Heart left ventricle (tissue), 16 donors: ENCODE data around the gene CCDC74B. TPM values are rescaled to one million over a fixed set of nuclear protein-coding genes. Genes with fewer than 3 reads are reported as not detected.
"Not testable (repeated sequence)": the region's sequence is repeated elsewhere in the genome, so short reads cannot be mapped to it uniquely, and the experiment has no call there.

Experiments
- ATAC-seq, 4 donors: fragments of 200-7000 bp; cut with Tn5 transposase; one replicate each; pipeline ENCODE4 v1.9.1; 2020 to 2022; ENCODE audit warnings: moderate library complexity in 4 of 4, mild to moderate bottlenecking in 3 of 4, moderate number of reproducible peaks in 1 of 4
- DNase-seq, 5 donors: peaks; one replicate each; pipeline ENCODE4 v3.0.0-alpha.2; 2020
- H3K27ac ChIP-seq, 12 donors: fragments of 200-600 bp; sonication (generic) in 4 of 12; one replicate each; pipeline versions ENCODE4 v1.5.0 to v1.8.0; 2016 to 2022; ENCODE audit warnings: mild to moderate bottlenecking in 2 of 12
- H3K27me3 ChIP-seq, 9 donors: fragments of 200-600 bp; sonication (generic) in 2 of 9; one replicate each; pipeline versions ENCODE4 v1.5.1 to v1.8.0; 2016 to 2022; ENCODE audit warnings: mild to moderate bottlenecking in 3 of 9
- H3K36me3 ChIP-seq, 9 donors: fragments of 200-600 bp; sonication (generic) in 2 of 9; one replicate each; pipeline versions ENCODE4 v1.5.0 to v1.8.0; 2018 to 2022; ENCODE audit warnings: mild to moderate bottlenecking in 2 of 9
- H3K4me1 ChIP-seq, 12 donors: fragments of 200-600 bp; sonication (generic) in 4 of 12; one replicate each; pipeline versions ENCODE4 v1.5.0 to v1.8.0; 2016 to 2022; ENCODE audit warnings: mild to moderate bottlenecking in 3 of 12
- H3K4me3 ChIP-seq, 12 donors: fragments of 200-600 bp; sonication (generic) in 4 of 12; one replicate each; pipeline versions ENCODE4 v1.5.0 to v1.8.0; 2017 to 2022; ENCODE audit warnings: mild to moderate bottlenecking in 9 of 12, moderate library complexity in 4 of 12
- H3K9me3 ChIP-seq, 12 donors: fragments of 200-600 bp; sonication (generic) in 4 of 12; one replicate each; pipeline versions ENCODE4 v1.5.0 to v1.8.0; 2016 to 2022; ENCODE audit warnings: mild to moderate bottlenecking in 1 of 12
- CTCF ChIP-seq, 12 donors: fragments of 200-600 bp; sonication (generic) in 4 of 12; IDR thresholded peaks; one replicate each; pipeline versions ENCODE4 v1.5.0 to v1.8.0; 2018 to 2022; ENCODE audit warnings: antibody characterized with exemption in 12 of 12, mild to moderate bottlenecking in 5 of 12
- POLR2A ChIP-seq, 2 donors: fragments of 450-650 bp; IDR thresholded peaks; one replicate each; pipeline ENCODE4 v1.6.1; 2017; ENCODE audit warnings: antibody characterized with exemption in 2 of 2, mild to moderate bottlenecking in 2 of 2, moderate library complexity in 2 of 2
- WGBS, 4 donors: extraction: QIAGEN DNeasy Blood & Tissue Kit in 2 of 4; methylation state at CpG; one replicate each; pipeline versions ENCODE4 v1.1.5 to v1.1.7; 2013 to 2018; 5-methylcytosine and 5-hydroxymethylcytosine counted together
- intact Hi-C, 10 donors: fragments of 100-400 bp; cut with DNase I; formaldehyde crosslinking; loops; one replicate each; pipeline versions ENCODE4 v1.11.1 to v1.14.2; 2022
- polyA plus RNA-seq, 2 donors: library from polyadenylated mRNA; stranded (reverse); fragments of 200-250 nt; gene quantifications; one replicate each; pipeline ENCODE4 v1.2.3, GENCODE V29; 2013
- total RNA-seq, 9 donors: library from RNA; depleted of rRNA in 2 of 9; stranded (reverse); fragments of >200 nt in 2 of 9; fragmentation: NEBNext Ultra II Directional in 3 of 9; extraction: Animal tissue kit (Norgen Biotek cat#: 25700) in 3 of 9; gene quantifications; one replicate each; pipeline versions ENCODE4 v1.1.0 to v1.2.4, GENCODE V29; 2016 to 2023
- donor health status: ischemic (EF 13 %, LVEDD 7.1; RV severe dilation, severe dysfunction).
- donor health status: healthy with polysubstance abuse.
- donor health status: DM: no; HTN: yes; CAD: no.
- donor health status: DM: no; HTN: no; CAD: no.
- donor health status: ischemic (EF 25% LVEDD 6.9; RV normal size, moderate dysfunction).
- donor health status: ischemic (EF 25% LVEDD 5.7; RV mildly dilated, moderate dysfunction).
- donor health status: healthy.
- donor health status: DM: yes; HTN: yes; CAD: no.
- donor health status: ischemic (EF 35%, LVEDD 5.7; RV mildly dilated, moderate dysfunction).
- donor health status: nonischemic (EF 11% LVEDD 7.7; RV severe dilation, severe dysfunction).
- donor health status: DM: yes; HTN: yes; CAD: no.
- donor health status: PGD.
- donor health status: ischemic (EF 29% LVEDD 5.4; RV normal size, mild dysfunction).
- donor health status: nonischemic (EF 23%, LVEDD 6.1; RV moderate dilation, normal function).

The CCDC74B gene
- total and polyA plus RNA-seq, 11 donors, result 0.14 to 2.3 (median 0.52) TPM; not detected in 1

DNA sequence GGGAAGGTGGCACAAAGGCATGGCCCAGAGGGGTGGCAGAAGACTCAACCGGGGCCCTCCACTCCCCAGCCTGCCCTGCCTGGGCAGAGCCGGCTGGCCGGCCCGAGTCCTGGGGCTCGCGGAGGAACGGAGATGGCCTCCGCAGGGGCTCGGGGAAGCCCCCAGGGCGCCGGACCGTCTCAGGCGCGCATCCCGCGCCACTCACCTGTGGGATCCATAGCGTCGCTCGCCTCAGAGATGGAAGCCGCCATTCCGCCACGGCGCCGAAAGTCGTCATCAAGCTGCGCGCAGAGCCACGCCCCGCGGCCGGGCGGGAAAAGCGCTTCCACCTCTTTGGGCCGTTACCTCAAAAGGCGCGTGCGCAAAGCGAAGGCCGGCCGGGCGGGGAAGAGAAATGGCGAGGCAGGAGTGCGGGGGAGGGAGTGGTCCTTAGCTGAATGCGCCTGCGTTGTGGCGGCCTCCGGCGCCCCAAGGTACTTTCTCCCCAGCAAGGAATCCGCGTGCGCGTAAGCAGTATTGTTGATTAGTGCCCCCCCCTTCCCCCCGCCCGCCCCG lies 36.5 kb upstream of the CCDC74B start, which contains the start of gene SMPD4:
TSS of gene SMPD4 (minus strand) at position 278 of the 555 bp plus-strand sequence. CDS start 5,010 bp downstream, outside the sequence.
- Histone ChIP-seq H3K27me3 (no peaks in the 10 kb centered on the region), H3K9me3 (no peaks in the 10 kb centered on the region), H3K27ac (peak within 1 kb of the TSS; percentile 54 to 98 (median 95)), H3K4me3 (peak within 1 kb of the TSS; percentile 59 to 100 (median 88)), H3K4me1 (peaks cover 6 to 31% (median 20%) of the 10 kb centered on the region in 12 donors), H3K36me3 (peaks cover 0 to 7% (median 3%) of the 10 kb centered on the region in 9 donors)
- TF ChIP-seq POLR2A (IDR thresholded peaks at IDR 0.05) (no peak), CTCF (IDR thresholded peaks at IDR 0.05) (no peak)
- intact Hi-C loops, result loop anchor here in 8 of 10 donors (2.0 to 10.0 kb wide), 4 partner anchors 151 to 161 kb away; partner anchors contain the start of gene IMP4 (in 1 of the 8)
- 0 to 2% (median 0%) methylated on average over 27 to 55 of the region's 55 CpGs for WGBS, 4 donors
- DNase-seq (peak; percentile 97 to 99 (median 98)), ATAC-seq (peak; percentile 90 to 96 (median 93))

DNA sequence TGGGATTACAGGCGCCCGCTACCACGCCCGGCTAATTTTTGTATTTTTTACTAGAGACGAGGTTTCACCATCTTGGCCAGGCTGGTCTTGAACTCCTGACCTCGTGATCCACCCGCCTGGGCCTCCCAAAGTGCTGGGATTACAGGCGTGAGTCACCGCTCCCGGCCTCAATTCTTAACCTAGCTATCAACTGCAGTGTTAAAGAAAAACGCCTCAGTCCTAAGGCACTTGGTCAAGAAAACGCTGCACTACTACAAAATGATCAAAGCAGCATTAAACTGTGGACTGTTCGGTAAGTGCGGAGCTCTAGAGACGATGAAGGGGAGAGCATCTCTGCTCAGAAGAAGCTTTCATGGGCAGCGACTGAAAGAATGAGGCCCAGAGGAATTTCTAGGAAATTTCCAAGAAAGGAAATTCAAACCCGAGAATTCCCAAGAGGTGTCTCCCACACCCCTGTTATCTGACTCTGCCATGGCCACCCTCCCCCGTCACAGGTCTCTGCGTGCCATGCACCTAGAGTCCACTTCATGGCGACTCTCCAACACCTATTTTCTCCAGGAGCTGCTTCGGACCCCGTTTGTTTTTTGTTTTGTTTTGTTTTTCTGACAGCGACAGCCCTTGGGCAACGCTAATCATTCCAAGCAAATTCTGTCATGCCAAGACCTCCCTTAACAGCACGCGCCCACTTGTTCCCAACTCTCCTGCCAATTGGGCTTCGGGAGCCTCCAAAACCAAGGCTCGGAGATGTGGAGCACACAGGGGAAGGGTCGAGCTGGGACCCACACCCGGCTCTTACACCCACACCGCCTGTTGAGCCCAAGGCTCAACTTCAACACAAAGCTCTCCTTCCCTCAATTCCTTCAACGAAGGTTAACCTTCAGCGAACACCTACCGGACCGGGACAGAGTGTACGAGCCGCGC lies 35.8 kb upstream of the CCDC74B start:
- ATAC-seq, H3K27me3 ChIP-seq, DNase-seq, H3K9me3 ChIP-seq: not testable (repeated sequence)
- H3K4me1 ChIP-seq, result peaks cover 6 to 27% (median 20%) of the 10 kb centered on the region in 12 donors
- H3K27ac ChIP-seq, result peak overlapping the region in 11 of 12 donors; percentile 83 to 98 (median 96)
- intact Hi-C loops, result loop anchor here in 8 of 10 donors (2.0 to 10.0 kb wide), 4 partner anchors 152 to 162 kb away; partner anchors contain the start of gene IMP4 (in 1 of the 8)
- peaks cover 0 to 11% (median 8%) of the 10 kb centered on the region in 9 donors for H3K36me3 ChIP-seq
- WGBS, 4 donors, result 23 to 29% (median 25%) methylated on average over 38 of the region's 38 CpGs
- H3K4me3 ChIP-seq, result peak overlapping the region; percentile 59 to 100 (median 88)

DNA sequence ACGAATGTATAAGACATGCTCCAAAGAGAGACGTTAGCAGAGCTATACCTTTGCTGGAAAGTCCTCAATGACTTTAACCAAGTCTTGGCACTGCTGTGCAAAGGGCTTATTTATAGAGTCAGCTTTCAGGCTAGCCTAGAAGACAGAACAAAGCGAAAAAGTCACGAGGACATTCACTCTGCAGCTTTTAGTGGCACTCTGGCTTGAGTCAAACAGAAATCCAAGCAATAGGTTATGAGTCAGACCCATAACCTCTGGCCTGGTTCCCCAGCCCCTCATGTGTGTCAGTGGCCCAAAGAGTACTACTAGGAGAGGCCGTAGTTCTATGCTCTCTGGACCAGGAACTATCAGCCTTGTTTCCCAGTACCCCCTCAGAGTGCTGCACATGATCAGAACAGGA lies 30.0 kb upstream of the CCDC74B start:
- H3K27me3 ChIP-seq, H3K4me1 ChIP-seq, intact Hi-C loops, H3K4me3 ChIP-seq, H3K9me3 ChIP-seq: not testable (repeated sequence)
- ATAC-seq, result peak; percentile 89 to 90 (median 90)
- H3K36me3 ChIP-seq, result peaks cover 0 to 66% (median 53%) of the 10 kb centered on the region in 9 donors
- peak overlapping the region in 10 of 12 donors; percentile 43 to 71 (median 61) for H3K27ac ChIP-seq
- 55 to 66% (median 61%) methylated on average over 4 to 5 of the region's 5 CpGs for WGBS, 4 donors
- DNase-seq, result peak in 1 of 5 donors; percentile 47

- H3K4me1 ChIP-seq, result peaks cover 0 to 4% (median 0%) of the 10 kb centered on the region in 12 donors
- no peak for TF ChIP-seq POLR2A (IDR thresholded peaks at IDR 0.05)
- TF ChIP-seq CTCF (IDR thresholded peaks at IDR 0.05), result no peak
- intact Hi-C loops, result no loop called here
- no peak for DNase-seq
- ATAC-seq, result no peak
- no peak overlapping the region for H3K4me3 ChIP-seq
- H3K27me3 ChIP-seq, result no peaks in the 10 kb centered on the region
- H3K36me3 ChIP-seq, result peaks cover 0 to 97% (median 88%) of the 10 kb centered on the region in 9 donors
- no peak overlapping the region for H3K27ac ChIP-seq
- H3K9me3 ChIP-seq, result no peaks in the 10 kb centered on the region
- WGBS, 4 donors, result 90 to 98% (median 92%) methylated on average over 7 of the region's 7 CpGs
Measured at GRCh38 chr2:130169896-130170295, 25.0 kb upstream of the CCDC74B start.

- 92 to 96% (median 94%) methylated on average over 3 of the region's 3 CpGs for WGBS, 4 donors
- DNase-seq, intact Hi-C loops, H3K27me3 ChIP-seq, H3K4me1 ChIP-seq, H3K27ac ChIP-seq, H3K4me3 ChIP-seq, H3K9me3 ChIP-seq, ATAC-seq: not testable (repeated sequence)
- peaks cover 0 to 98% (median 89%) of the 10 kb centered on the region in 9 donors for H3K36me3 ChIP-seq
Measured at GRCh38 chr2:130169163-130169562, 24.3 kb upstream of the CCDC74B start.

- ATAC-seq, DNase-seq, H3K27ac ChIP-seq, intact Hi-C loops, H3K27me3 ChIP-seq, H3K9me3 ChIP-seq, H3K4me3 ChIP-seq, H3K4me1 ChIP-seq: not testable (repeated sequence)
- peaks cover 0 to 91% (median 88%) of the 10 kb centered on the region in 9 donors for H3K36me3 ChIP-seq
- 77 to 89% (median 80%) methylated on average over 3 of the region's 3 CpGs for WGBS, 4 donors
Measured at GRCh38 chr2:130166611-130167010, 21.7 kb upstream of the CCDC74B start.
